Measurements from ENCODE around the gene CD22. TPM values are rescaled to one million over a fixed set of nuclear protein-coding genes. Genes with fewer than 3 reads are reported as not detected.

Gene CD22
- total and polyA plus RNA-seq, 2 of the 4 experiments (the other 2 are of a cell fraction): 0.18 to 0.22 TPM

DNA sequence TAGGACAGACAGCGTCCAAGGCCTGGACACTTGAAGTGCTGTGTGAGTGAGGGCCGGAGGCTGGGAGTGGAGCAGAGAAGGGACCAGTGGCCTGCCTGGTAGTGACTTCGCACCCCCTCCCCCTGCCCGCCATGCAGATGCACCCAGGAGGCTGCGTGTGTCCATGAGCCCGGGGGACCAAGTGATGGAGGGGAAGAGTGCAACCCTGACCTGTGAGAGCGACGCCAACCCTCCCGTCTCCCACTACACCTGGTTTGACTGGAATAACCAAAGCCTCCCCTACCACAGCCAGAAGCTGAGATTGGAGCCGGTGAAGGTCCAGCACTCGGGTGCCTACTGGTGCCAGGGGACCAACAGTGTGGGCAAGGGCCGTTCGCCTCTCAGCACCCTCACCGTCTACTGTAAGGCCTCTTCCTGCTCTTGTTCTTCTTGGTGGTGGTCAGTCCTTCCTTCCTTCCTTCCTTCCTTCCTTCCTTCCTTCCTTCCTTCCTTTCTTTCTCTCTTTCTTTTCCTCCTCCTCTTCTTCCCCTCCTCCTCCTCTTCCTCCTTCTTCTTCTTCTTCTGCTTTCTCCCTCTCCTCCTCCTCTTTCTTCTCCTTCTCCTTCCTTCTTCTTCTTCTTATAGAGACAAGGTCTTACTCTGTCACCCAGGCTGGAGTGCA is 12.7 kb downstream of the CD22 start:
- ChIA-PET CTCF (no interaction called here), POLR2A (ENCODE audit: unreplicated experiment) (no interaction called here)
- TF ChIP-seq NFE2L2 (IDR thresholded peaks at IDR 0.05; ENCODE audit: low read depth, low read length) (no peak), MAZ (IDR thresholded peaks at IDR 0.05; ENCODE audit: borderline replicate concordance, low read depth, low read length) (no peak), FOS (IDR thresholded peaks at IDR 0.05; ENCODE audit: low read depth, low read length) (no peak), MXI1 (IDR thresholded peaks at IDR 0.05; ENCODE audit: borderline replicate concordance, low read depth, low read length) (no peak), BHLHE40 (IDR thresholded peaks at IDR 0.05; ENCODE audit: low read depth, low read length) (no peak), RAD21 (IDR thresholded peaks at IDR 0.05; ENCODE audit: low read length) (no peak), RFX5 (IDR thresholded peaks at IDR 0.05; ENCODE audit: low read depth, low read length) (no peak), RCOR1 (IDR thresholded peaks at IDR 0.05; ENCODE audit: insufficient replicate concordance, low read length) (no peak), MAFK (IDR thresholded peaks at IDR 0.05; ENCODE audit: low read depth, low read length) (no peak), SMC3 (IDR thresholded peaks at IDR 0.05; ENCODE audit: low read depth, low read length) (no peak), CHD1 (IDR thresholded peaks at IDR 0.05; ENCODE audit: low read depth, low read length) (no peak), POLR2A (IDR thresholded peaks at IDR 0.05; ENCODE audit: low read depth, low read length) (no peak), USF2 (IDR thresholded peaks at IDR 0.05; ENCODE audit: low read depth, low read length) (no peak), ELK1 (IDR thresholded peaks at IDR 0.05; ENCODE audit: borderline replicate concordance, low read depth, low read length) (no peak)
- Histone ChIP-seq H2AK5ac (ENCODE audit: low read depth, low read length) (no peak overlapping the region), H3K9ac (ENCODE audit: low read depth, low read length) (no peak overlapping the region), H2BK120ac (ENCODE audit: low read depth, low read length) (no peak overlapping the region), H3K4me2 (ENCODE audit: low read depth, low read length) (no peak overlapping the region), H3K4me3 (ENCODE audit: insufficient read depth, low read depth, low read length) (no peak overlapping the region), H3K79me1 (ENCODE audit: low read depth in 1 of 2, low read length in 2 of 2) (no peaks in the 10 kb centered on the region), H4K5ac (ENCODE audit: low read depth, low read length) (no peak overlapping the region), H3K23ac (ENCODE audit: low read depth, low read length) (no peak overlapping the region), H2AK9ac (replicated peaks; ENCODE audit: low read depth, low read length, poor library complexity) (no peak overlapping the region), H4K91ac (ENCODE audit: insufficient read depth, low read depth, low read length) (no peak overlapping the region), H4K8ac (ENCODE audit: low read depth in 2 of 2, low read length in 2 of 2) (no peak overlapping the region), H4K20me1 (ENCODE audit: insufficient read depth, low read length) (no peaks in the 10 kb centered on the region), H3K4ac (ENCODE audit: low read depth, low read length) (no peak overlapping the region), H2BK20ac (ENCODE audit: low read depth, low read length) (no peak overlapping the region), H3K56ac (ENCODE audit: extremely low read depth, insufficient read depth, low read length) (no peak overlapping the region), H3K4me1 (ENCODE audit: control insufficient read depth, insufficient read depth, low read length) (no peaks in the 10 kb centered on the region), H3K14ac (replicated peaks; ENCODE audit: low read depth, low read length) (no peak overlapping the region), H3K27ac (ENCODE audit: insufficient read depth, low read length) (no peak overlapping the region), H2AFZ (replicated peaks; ENCODE audit: low read length, poor library complexity) (no peak overlapping the region), H3K9me3 (ENCODE audit: control insufficient read depth, insufficient read depth, low read length) (no peaks in the 10 kb centered on the region), H2BK15ac (ENCODE audit: low read depth, low read length) (no peak overlapping the region), H3K18ac (ENCODE audit: low read depth, low read length) (no peak overlapping the region), H2BK5ac (ENCODE audit: low read depth, low read length, poor library complexity, severe bottlenecking) (no peak overlapping the region), H3K9me1 (ENCODE audit: insufficient read depth, low read length) (no peaks in the 10 kb centered on the region), H3K36me3 (ENCODE audit: control insufficient read depth, insufficient read depth, low read length) (no peaks in the 10 kb centered on the region), H3K27me3 (ENCODE audit: control insufficient read depth, insufficient read depth, low read length) (no peaks in the 10 kb centered on the region; the same call in 1 of the 2 replicates)
- in situ Hi-C loops (cut with MboI; ENCODE audit: low sequenced_read_pairs): loop anchor here (25.0 kb wide), 1 partner anchor 246 kb away; the partner anchor contains the start of gene PMIS2
- no TSS peak for BruUV-seq (replicated peaks)
- dilution Hi-C loops (cut with HindIII; ENCODE audit: low sequenced_read_pairs, unreplicated experiment): no loop called here
- intact Hi-C loops (cut with micrococcal nuclease): no loop called here
- WGBS, 2 experiments (ENCODE audit: extremely low coverage in 2 of 2, insufficient read length in 1 of 2): no CpG with 5 or more reads among the region's 14 CpGs
- no peak for ATAC-seq (ENCODE audit: low read depth)
- DNase-seq: no peak

Measured in IMR-90 (cell line).